Neural progenitor cell (in vitro differentiated cells): Measurements from ENCODE around the gene ATXN7. TPM values are rescaled to one million over a fixed set of nuclear protein-coding genes. Genes with fewer than 3 reads are reported as not detected.

Source experiments
- DNase-seq: peaks from one replicate; pipeline ENCODE4 v3.0.0-alpha.2; 2016; ENCODE audit warnings: low spot score
- H2AFZ ChIP-seq: fragments of 200-600 bp; sonication (generic); replicated peaks from 2 replicates; pipeline ENCODE4 v1.6.1; 2016; ENCODE audit warnings: antibody characterized with exemption
- H3F3A ChIP-seq: fragments of 200-600 bp; sonication (generic); 2 replicates; pipeline ENCODE4 v1.6.1; 2016; ENCODE audit warnings: antibody characterized with exemption, low read depth
- H3K27ac ChIP-seq: fragments of 200-600 bp; sonication (generic); 2 replicates; pipeline ENCODE4 v1.5.1; 2016; ENCODE audit warnings: mild to moderate bottlenecking
- H3K27me3 ChIP-seq: fragments of 200-600 bp; sonication (generic); 2 replicates; pipeline ENCODE4 v1.6.1; 2016; ENCODE audit warnings: mild to moderate bottlenecking, moderate library complexity
- H3K36me3 ChIP-seq: fragments of 200-600 bp; sonication (generic); 2 replicates; pipeline ENCODE4 v1.5.1; 2016
- H3K4me1 ChIP-seq: fragments of 200-600 bp; sonication (generic); 2 replicates; pipeline ENCODE4 v1.6.1; 2016; ENCODE audit warnings: mixed run types
- H3K4me2 ChIP-seq: fragments of 200-600 bp; sonication (generic); 2 replicates; pipeline ENCODE4 v1.6.1; 2016
- H3K4me3 ChIP-seq: fragments of 200-600 bp; sonication (generic); 2 replicates; pipeline ENCODE4 v1.5.1; 2016
- H3K79me2 ChIP-seq: fragments of 200-600 bp; sonication (generic); 2 replicates; pipeline ENCODE4 v1.6.1; 2016; ENCODE audit warnings: low read depth
- H3K9ac ChIP-seq: fragments of 200-600 bp; sonication (generic); 2 replicates; pipeline ENCODE4 v1.6.1; 2016
- H3K9me3 ChIP-seq: fragments of 200-600 bp; sonication (generic); 2 replicates; pipeline ENCODE4 v1.5.1; 2016; ENCODE audit warnings: low read depth
- H4K20me1 ChIP-seq: fragments of 200-600 bp; sonication (generic); 2 replicates; pipeline ENCODE4 v1.6.1; 2016; ENCODE audit warnings: low read depth
- H3K27ac Mint-ChIP-seq: 3 replicates; pipeline ENCODE4 v1.8.0; 2021; ENCODE audit warnings: mixed read lengths
- H3K27me3 Mint-ChIP-seq: 2 replicates; pipeline ENCODE4 v1.8.0; 2022; ENCODE audit warnings: low read depth, mild to moderate bottlenecking, inconsistent platforms, moderate library complexity, mixed read lengths; ENCODE audit not compliant: insufficient read depth
- H3K36me3 Mint-ChIP-seq: 3 replicates; pipeline ENCODE4 v1.8.0; 2021; ENCODE audit warnings: mixed read lengths
- H3K4me1 Mint-ChIP-seq: 3 replicates; pipeline ENCODE4 v1.8.0; 2021; ENCODE audit warnings: mixed read lengths
- H3K4me3 Mint-ChIP-seq: 3 replicates; pipeline ENCODE4 v1.8.0; 2021; ENCODE audit warnings: mild to moderate bottlenecking, moderate library complexity, mixed read lengths
- H3K9me3 Mint-ChIP-seq: 3 replicates; pipeline ENCODE4 v1.8.0; 2020; ENCODE audit warnings: mixed read lengths
- EZH2 ChIP-seq: fragments of 200-600 bp; sonication (generic); IDR thresholded peaks from 2 replicates; pipeline ENCODE4 v1.6.1; 2017; ENCODE audit warnings: antibody characterized with exemption, mild to moderate bottlenecking, moderate library complexity
- EZH2phosphoT487 ChIP-seq: fragments of 200-600 bp; sonication (generic); IDR thresholded peaks from 2 replicates; pipeline ENCODE4 v1.6.1; 2017; ENCODE audit warnings: antibody characterized with exemption
- total RNA-seq: library from RNA; depleted of rRNA; stranded (reverse); fragments of >200 nt; gene quantifications from 2 replicates; pipeline ENCODE4 v1.2.3, GENCODE V29; 2015; ENCODE audit warnings: low replicate concordance
- TF ChIP-seq, protein P1 (sequence below): fragments of 200-600 bp; sonication (generic); IDR thresholded peaks from 2 replicates; pipeline ENCODE4 v1.5.1; 2017; ENCODE audit warnings: antibody characterized with exemption, mild to moderate bottlenecking

The ATXN7 gene
- total RNA-seq, 1 donor from 2014 or later, result 30.4 TPM

DNA sequence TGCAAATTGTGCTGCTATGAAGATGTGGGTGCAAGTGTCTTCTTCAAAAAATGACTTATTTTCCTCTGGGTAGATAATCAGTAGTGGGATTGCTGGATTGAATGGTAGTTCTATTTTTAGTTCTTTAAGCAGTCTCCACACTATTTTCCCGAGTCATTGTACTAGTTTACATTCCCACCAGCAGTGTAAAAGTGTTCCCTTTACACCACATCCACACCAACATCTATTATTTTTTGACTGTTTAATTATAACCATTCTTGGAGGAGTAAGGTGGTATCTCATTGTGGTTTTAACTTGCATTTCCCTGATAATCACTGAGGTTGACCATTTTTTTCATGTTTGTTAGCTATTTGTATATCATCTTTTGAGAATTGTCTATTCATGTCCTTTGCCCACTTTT, 179.3 kb downstream of the ATXN7 start:
- Histone ChIP-seq H3K27me3 (no peaks in the 10 kb centered on the region), H3K36me3 (no peaks in the 10 kb centered on the region), H3K9me3 (no peaks in the 10 kb centered on the region), H3K4me1 (peaks cover 14% of the 10 kb centered on the region), H3K9ac (no peak overlapping the region), H3K4me3 (no peak overlapping the region), H4K20me1 (no peaks in the 10 kb centered on the region), H3K27ac (no peak overlapping the region), H2AFZ (no peak overlapping the region), H3K79me2 (no peaks in the 10 kb centered on the region), H3K4me2 (no peak overlapping the region), H3F3A (no peaks in the 10 kb centered on the region)
- Mint-ChIP-seq H3K36me3 (no peaks in the 10 kb centered on the region), H3K9me3 (no peaks in the 10 kb centered on the region), H3K27ac (no peak overlapping the region), H3K4me1 (peaks cover 10% of the 10 kb centered on the region), H3K27me3 (peaks cover 7% of the 10 kb centered on the region), H3K4me3 (no peak overlapping the region)
- TF ChIP-seq, protein P1, sequence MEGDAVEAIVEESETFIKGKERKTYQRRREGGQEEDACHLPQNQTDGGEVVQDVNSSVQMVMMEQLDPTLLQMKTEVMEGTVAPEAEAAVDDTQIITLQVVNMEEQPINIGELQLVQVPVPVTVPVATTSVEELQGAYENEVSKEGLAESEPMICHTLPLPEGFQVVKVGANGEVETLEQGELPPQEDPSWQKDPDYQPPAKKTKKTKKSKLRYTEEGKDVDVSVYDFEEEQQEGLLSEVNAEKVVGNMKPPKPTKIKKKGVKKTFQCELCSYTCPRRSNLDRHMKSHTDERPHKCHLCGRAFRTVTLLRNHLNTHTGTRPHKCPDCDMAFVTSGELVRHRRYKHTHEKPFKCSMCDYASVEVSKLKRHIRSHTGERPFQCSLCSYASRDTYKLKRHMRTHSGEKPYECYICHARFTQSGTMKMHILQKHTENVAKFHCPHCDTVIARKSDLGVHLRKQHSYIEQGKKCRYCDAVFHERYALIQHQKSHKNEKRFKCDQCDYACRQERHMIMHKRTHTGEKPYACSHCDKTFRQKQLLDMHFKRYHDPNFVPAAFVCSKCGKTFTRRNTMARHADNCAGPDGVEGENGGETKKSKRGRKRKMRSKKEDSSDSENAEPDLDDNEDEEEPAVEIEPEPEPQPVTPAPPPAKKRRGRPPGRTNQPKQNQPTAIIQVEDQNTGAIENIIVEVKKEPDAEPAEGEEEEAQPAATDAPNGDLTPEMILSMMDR, result no peak
- DNase-seq, result no peak

DNA sequence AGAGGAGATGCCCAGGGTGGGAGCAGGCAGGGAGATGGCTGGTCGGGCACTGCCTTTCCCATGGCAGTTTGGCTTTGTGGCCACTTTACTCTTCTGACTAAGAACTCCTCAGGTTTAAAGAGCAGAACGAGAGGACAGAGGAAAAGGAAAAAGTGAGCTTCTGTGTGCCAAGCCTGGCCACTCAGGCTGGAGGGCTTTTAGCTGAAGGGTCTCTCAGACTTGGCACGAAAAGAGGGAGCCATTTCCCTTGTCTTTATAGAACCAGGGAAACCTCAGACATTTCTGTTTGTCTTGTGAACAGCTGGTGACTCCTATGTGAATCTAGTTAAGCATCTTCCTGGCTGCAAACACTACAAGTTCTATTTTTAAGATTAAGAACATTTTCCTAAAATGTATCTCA, 182.9 kb downstream of the ATXN7 start:
- H3K4me1 Mint-ChIP-seq, result peaks cover 30% of the 10 kb centered on the region
- DNase-seq, result no peak
- H3K9me3 Mint-ChIP-seq, result no peaks in the 10 kb centered on the region
- Histone ChIP-seq H2AFZ (no peak overlapping the region), H3K4me1 (peaks cover 36% of the 10 kb centered on the region), H3F3A (peaks cover 15% of the 10 kb centered on the region), H3K4me2 (no peak overlapping the region), H3K79me2 (no peaks in the 10 kb centered on the region), H3K9ac (no peak overlapping the region), H3K27me3 (no peaks in the 10 kb centered on the region), H4K20me1 (no peaks in the 10 kb centered on the region), H3K4me3 (no peak overlapping the region), H3K36me3 (no peaks in the 10 kb centered on the region), H3K9me3 (no peaks in the 10 kb centered on the region), H3K27ac (no peak overlapping the region)
- no peaks in the 10 kb centered on the region for H3K36me3 Mint-ChIP-seq
- TF ChIP-seq EZH2 (no peak), EZH2phosphoT487 (no peak)
- TF ChIP-seq, protein P1, result no peak
- H3K27ac Mint-ChIP-seq, result no peak overlapping the region
- no peak overlapping the region for H3K4me3 Mint-ChIP-seq
- peaks cover 5% of the 10 kb centered on the region for H3K27me3 Mint-ChIP-seq

DNA sequence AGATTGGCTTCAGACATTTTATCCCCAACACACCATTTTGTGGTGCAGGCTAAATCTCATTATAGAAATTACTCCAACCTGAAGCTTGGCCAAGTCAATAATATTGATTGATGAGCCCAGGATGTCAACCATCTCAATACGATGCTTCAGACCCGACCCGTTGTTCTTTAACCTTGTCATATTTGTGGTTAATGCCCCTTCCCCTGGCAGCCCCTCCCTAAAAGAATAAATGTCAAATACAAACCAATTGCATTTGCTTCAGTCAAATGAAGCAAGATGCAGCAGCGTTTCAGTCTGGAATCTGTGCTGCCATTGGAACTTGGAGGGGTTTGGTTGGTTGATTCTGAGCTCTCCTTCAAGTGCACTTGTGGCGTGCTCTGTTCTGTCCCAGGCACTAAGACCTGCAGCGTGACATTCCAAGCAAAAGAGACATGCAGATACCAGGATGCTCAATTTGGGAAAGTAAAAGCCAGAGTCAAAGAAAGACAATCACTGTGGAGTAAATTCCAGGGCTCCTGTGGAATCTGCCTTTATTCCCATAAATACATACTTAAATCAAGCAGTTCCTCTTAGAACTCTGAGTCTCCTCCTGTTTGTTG, 183.4 kb downstream of the ATXN7 start:
- Histone ChIP-seq H4K20me1 (no peaks in the 10 kb centered on the region), H3K27me3 (no peaks in the 10 kb centered on the region), H3K4me3 (no peak overlapping the region), H2AFZ (no peak overlapping the region), H3K27ac (no peak overlapping the region), H3K9me3 (no peaks in the 10 kb centered on the region), H3K9ac (no peak overlapping the region), H3K4me2 (no peak overlapping the region), H3F3A (peaks cover 15% of the 10 kb centered on the region), H3K4me1 (peaks cover 36% of the 10 kb centered on the region), H3K36me3 (no peaks in the 10 kb centered on the region), H3K79me2 (no peaks in the 10 kb centered on the region)
- Mint-ChIP-seq H3K27me3 (peaks cover 5% of the 10 kb centered on the region), H3K9me3 (no peaks in the 10 kb centered on the region), H3K4me1 (peaks cover 33% of the 10 kb centered on the region), H3K36me3 (no peaks in the 10 kb centered on the region), H3K27ac (no peak overlapping the region), H3K4me3 (no peak overlapping the region)
- no peak for DNase-seq
- TF ChIP-seq, protein P1, result no peak
- TF ChIP-seq EZH2, result no peak
- no peak for TF ChIP-seq EZH2phosphoT487
